M059J (cell line): ENCODE data around the gene MYOCOS. TPM values are rescaled to one million over a fixed set of nuclear protein-coding genes. Genes with fewer than 3 reads are reported as not detected.
"Not testable (repeated sequence)": the region's sequence is repeated elsewhere in the genome, so short reads cannot be mapped to it uniquely, and the experiment has no call there.

Experiments used
- DNase-seq: peaks from one replicate; pipeline ENCODE4 v3.0.0-alpha.2; 2012; ENCODE audit warnings: low read depth
- total RNA-seq: library from RNA; depleted of rRNA; stranded (reverse); fragments of >200 nt; shearing (Covaris generic); gene quantifications from 2 replicates; pipeline ENCODE4 v1.2.3, GENCODE V29; 2014; rRNA removed

MYOCOS gene, protein sequence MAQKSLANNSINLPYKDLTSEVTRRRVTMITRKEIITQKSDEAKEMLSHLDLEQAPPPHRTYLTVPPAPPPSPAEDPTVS
- total RNA-seq, result not detected in 2 replicates

DNA sequence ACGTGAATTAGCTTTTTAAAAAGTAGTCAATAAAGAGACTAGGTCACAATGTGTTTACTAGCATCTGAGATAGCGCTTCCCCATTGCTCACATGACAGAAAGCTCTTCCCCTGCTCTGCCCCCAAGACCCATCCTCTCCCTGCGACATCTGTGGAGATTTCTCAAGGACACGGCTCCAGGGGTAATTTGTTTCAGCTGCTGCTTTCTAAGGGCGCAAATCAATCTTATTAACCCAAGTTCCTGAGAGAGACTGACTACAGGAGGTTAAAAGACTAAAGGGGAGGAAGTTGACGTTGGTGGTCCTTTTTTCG is at the start of gene MYOCOS:
Gene MYOCOS (plus strand): TSS at position 92 of the 311 bp plus-strand sequence. CDS start 1,641 bp downstream, outside the sequence.
- no peak for DNase-seq

- DNase-seq, result no peak
Observed at GRCh38 chr1:171576144-171576543, 45.9 kb upstream of the MYOCOS start.

DNA sequence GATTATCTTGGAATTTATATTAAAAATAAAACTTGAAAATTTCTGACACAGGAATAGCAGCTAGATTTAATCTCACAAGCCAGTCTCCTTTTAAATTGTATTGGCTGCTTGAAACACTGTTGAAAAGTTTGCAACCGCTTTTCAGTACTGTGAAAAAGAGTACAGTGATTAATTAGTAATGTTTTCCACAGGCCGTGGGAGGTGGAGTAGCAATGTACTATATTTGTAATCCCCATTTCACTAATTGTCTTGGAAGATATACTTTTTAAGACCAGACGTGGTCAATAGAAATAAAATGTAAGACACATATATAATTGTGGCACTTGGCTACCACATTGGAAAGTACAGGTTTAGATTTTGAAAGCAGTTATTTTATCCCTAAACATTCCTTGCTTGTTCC is 40.8 kb upstream of the MYOCOS start:
- DNase-seq, result no peak

DNA sequence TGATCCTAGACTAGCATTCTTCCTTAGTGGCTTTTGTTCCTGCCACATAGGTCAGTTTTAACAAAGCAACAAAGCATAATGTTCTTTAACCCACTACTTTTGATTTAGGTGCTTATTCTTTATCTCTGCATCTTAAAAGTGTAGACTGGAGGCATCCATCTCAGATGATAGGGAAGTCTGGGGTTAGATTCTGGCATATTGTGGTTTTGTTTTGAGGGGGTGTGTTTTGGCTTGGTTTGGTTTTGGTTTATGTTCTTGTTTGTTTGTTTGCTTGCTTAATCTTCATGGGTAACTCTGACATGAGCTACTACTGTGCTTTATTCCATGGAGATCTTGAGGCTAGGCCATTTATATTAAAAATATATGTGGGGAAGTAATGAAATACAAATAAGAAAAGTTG is 40.3 kb upstream of the MYOCOS start:
- DNase-seq, result no peak

DNA sequence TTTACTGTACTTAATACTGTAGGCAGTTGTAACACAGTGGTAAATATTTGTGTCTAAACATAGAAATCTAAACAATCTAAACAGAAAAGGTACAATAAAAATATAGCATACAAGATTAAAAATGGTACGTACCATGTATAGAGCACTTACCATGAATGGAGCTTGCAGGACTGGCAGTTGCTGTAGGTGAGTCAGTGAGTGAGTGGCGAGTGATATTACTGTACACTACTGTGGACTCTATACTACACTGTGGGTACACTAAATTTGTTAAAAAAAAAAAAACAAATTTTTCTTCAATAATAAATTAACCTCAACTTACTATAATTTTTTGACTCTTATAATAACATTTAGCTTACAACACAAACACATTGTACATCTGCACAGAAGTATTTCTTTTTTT is 39.5 kb upstream of the MYOCOS start:
- DNase-seq, result no peak

GRCh38 chr1:171583591-171584201 is 38.3 kb upstream of the MYOCOS start:
- DNase-seq, result no peak

DNA sequence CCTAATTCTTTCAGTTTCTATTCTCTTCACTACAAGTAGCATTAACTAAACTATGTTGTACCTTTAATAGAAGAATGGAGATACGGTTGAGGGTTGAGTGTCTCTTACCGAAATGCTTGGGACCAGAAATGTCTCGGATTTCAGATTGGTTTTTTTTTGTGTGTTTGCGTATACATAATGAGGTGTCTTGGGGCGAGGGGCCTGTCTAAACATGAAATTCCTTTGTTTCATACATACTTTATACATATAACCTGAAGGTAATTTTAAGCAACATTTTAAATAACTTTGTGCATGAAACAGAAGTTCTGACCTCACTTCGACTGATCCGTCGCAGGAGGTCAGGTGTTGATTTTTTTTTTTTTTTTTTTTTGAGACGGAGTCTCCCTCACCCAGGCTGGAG is 36.3 kb upstream of the MYOCOS start:
- DNase-seq, result no peak

DNA sequence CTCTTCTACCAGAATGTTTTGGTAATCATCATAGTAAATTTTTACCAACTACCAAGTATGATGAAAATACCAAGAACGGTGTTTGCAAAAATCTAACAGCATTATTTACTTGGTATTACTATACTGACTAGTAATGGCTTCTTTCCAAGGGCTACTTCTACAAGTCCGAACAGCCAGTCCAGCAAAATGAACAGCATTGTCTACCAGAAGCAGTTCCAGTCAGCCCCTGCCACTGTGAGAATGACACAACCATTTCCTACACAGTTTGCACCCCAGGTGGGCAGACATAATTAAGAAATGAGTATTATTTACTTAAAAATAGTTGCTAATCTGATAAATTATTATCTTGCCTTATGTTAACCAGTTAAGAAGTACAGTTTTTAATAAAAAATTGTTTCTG is 33.8 kb upstream of the MYOCOS start:
- DNase-seq, result no peak

DNA sequence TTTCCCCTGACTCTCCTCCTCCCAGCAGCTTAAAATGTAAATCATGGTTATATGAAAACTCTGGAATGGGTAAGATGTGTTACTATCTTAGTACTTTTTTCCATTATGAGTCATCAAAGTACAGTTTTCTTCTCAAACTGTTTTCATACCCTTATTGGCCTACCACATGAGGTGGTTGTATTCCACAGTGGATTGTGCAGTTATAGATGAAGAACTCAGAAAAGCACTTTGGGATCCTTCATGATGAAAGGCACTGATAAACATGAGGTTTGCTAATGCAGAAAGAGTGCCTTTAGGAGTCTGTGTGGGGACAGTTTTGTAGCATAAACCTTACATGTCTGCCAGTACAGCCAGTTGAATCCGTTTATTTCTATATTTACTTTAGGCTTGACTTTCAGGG is 32.0 kb upstream of the MYOCOS start:
- peak; percentile 27 for DNase-seq

GRCh38 chr1:171595324-171595723 is 26.7 kb upstream of the MYOCOS start:
- DNase-seq, result peak; percentile 66

- no peak for DNase-seq
Observed at GRCh38 chr1:171596119-171596518, 25.9 kb upstream of the MYOCOS start.

DNA sequence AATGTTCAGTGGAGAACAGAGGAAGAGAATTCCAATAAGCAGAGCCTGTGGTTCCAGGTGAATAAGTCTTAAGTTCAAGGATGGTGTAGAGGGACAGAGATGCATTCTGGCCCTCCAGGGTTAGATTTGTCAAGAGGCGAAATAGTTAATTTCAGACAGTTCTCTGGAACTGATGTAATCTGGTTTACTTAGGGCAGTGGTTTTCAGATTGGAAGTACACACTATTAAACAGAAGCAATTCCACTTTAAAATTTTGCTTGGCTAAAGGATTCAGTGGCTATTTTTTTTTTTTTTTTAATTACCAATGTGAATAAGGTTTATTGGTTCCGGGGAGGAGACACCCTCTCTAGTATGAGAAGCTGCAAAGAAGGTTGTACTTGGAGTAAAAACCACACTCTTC is 25.3 kb upstream of the MYOCOS start:
- no peak for DNase-seq

DNA sequence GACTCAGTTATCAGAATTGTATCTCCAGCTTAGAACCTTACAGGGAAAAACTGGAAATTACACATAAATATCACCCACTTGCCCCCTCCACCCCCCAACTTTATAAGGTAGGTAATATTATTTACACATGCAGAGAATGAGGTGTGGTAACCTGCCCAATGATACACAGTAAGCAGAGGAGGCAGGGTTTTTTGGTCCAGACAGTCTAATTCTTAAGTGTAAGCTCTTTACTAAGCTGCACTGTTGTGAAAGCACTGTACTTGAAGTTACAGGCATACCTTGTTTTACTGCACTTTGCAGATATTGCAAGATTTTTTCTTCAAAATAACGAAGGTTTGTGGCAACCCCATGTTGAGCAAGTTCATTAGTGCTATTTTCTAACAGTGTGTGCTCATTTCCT is 24.8 kb upstream of the MYOCOS start:
- DNase-seq, result no peak

DNA sequence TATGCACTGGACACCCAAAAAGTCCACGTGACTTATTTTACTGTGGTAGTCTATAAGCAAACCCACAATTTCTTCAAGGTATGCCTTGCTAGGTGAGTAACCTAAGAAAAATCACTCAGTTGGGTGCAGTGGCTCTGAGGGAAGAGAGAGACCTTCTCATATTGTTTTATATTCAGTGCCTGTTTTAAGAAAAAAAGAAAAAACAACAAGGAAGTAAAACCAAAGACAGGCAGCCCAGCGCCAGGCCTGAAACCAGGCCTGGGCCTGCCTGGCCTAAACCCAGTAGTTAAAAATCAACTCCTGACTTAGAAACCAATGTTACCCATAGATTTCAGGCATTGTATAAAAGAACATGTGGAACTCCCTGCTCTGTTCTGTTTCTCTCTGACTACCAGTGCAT is 21.7 kb upstream of the MYOCOS start:
- not testable (repeated sequence) for DNase-seq

- DNase-seq, result no peak
Observed at GRCh38 chr1:171600862-171601261, 21.2 kb upstream of the MYOCOS start.

DNA sequence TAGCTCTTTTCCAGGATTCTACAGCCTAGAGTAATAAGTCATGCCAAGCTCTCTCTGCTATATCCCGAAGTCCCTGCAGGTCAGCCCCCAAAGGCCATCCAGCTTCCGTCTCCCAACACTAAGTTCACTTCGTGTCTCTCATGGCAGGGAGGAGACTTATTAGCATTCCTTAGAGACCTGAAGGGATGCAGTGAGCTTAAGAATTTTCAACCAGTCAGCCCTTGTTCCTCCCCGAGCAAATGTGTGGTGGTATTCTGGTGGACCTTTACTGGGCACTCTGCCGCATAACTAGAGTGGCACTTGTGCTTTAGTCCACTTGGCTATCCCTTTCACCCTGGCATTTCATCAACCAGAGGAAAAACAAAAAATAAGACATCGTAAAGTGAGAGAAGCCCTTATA is 19.0 kb upstream of the MYOCOS start:
- DNase-seq, result not testable (repeated sequence)

GRCh38 chr1:171606402-171606941 is 15.6 kb upstream of the MYOCOS start:
- no peak for DNase-seq

DNA sequence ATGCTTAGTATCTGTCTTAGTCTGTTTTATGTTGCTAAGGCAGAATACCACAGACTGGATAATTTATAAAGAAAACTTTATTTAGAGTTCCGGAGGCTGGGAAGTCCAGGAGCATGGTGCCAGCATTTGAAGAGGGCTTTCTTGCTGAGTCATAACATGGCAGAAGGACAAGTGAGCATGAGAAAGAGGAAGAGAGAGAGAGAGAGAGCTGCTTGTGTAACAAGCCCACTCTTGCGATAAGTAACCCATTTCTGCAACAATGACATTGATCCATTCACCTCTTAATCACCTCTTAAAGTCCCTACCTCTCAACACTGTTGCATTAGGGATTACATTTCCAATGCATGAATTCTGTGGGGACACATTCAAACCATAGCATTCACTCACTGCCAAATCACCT is 11.7 kb upstream of the MYOCOS start:
- peak; percentile 39 for DNase-seq

GRCh38 chr1:171611306-171611705 is 10.7 kb upstream of the MYOCOS start:
- DNase-seq, result peak; percentile 45

DNA sequence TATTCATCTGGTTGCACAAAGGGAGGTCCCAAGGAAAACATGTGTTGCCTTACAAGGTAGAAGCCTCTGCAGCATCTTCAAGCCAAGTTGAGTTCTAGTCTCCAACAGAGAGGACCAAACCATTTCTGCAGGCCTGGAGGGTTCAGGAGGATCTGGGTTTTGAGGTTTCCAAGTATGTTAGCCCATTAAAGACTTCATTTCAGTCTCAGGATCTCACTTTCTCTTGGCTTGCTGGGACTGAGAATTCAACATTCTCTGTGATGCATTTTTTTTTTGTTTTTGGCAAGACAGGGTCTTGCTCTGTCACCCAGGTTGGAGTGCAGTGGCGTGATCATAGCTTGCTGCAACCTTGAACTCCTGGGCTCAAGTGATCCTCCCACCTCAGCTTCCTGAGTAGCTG is 8.8 kb upstream of the MYOCOS start:
- no peak for DNase-seq

- DNase-seq, result not testable (repeated sequence)
Observed at GRCh38 chr1:171615122-171615906, 6.7 kb upstream of the MYOCOS start.

- no peak for DNase-seq
Observed at GRCh38 chr1:171616586-171616985, 5.5 kb upstream of the MYOCOS start.

GRCh38 chr1:171623651-171624331 is 1.7 kb downstream of the MYOCOS start:
- DNase-seq, result no peak
